Vagina (tissue), 2 donors: Measurements from ENCODE around the gene RPS6KL1.

Experiments used
- CTCF ChIP-seq, 3 experiments: fragments of 450-650 bp in 2 of 3; fragments of 200-600 bp in 1 of 3; sonication (generic) in 1 of 3; IDR thresholded peaks; one replicate each; pipeline ENCODE4 v1.5.1; 2017 to 2019; ENCODE audit warnings: antibody characterized with exemption in 3 of 3, mild to moderate bottlenecking in 2 of 3, moderate library complexity in 2 of 3
- POLR2A ChIP-seq, 2 donors: fragments of 450-650 bp; IDR thresholded peaks; one replicate each; pipeline ENCODE4 v1.6.1; 2017; ENCODE audit warnings: antibody characterized with exemption in 2 of 2, mild to moderate bottlenecking in 2 of 2, moderate library complexity in 2 of 2

GRCh38 chr14:74949859-74950573 lies 27.0 kb upstream of the RPS6KL1 start:
- TF ChIP-seq CTCF (IDR thresholded peaks at IDR 0.05) (no peak), POLR2A (IDR thresholded peaks at IDR 0.05) (no peak)
